Astrocyte (in vitro differentiated cells and primary cell): ENCODE measurements around the gene SLC66A2.

Experiments
- CTCF ChIP-seq: IDR thresholded peaks from 2 replicates; pipeline ENCODE4 v1.5.1; 2011; ENCODE audit warnings: low read depth, mild to moderate bottlenecking, inconsistent platforms, low read length, moderate library complexity; ENCODE audit not compliant: insufficient read depth
- EZH2 ChIP-seq: IDR thresholded peaks from 2 replicates; pipeline ENCODE4 v1.6.1; 2012; ENCODE audit warnings: mild to moderate bottlenecking, low read length, inconsistent platforms; ENCODE audit not compliant: insufficient read depth

DNA sequence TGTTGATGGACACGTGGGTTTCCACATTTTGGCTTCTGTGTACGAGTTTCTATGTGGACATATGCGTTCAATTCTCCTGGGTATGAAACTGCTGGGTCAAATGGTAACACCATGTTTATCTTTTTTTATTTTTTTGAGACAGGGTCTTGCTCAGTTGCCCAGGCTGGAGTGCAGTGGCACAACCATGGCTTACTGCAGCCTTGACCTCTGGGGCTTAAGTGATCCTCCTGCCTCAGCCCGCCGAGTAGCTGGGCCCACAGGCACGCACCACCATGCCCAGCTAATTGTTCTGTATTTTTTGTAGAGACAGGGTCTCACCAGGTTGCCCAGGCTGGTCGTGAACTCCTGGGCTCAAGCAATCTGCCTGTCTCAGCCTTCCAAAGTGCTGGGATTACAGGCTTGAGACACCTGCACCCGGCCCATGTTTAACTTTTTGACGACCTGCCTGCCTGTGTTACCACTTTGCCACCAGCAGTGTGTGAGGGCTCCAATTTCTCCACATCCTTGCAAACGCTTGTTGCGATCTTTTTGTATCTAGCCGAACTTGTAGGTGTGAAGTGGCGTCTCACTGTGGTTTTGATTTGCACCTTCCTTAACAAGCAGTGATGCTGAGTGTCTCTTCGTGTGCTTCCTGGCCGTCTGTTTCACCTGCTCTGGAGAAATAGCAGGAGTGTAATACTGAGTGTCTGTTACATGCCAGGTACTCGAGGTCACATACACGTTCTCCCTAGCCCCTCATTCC is 19.9 kb upstream of the SLC66A2 start:
- TF ChIP-seq CTCF, result no peak
- no peak for TF ChIP-seq EZH2
